HG03521 (cell line): ENCODE data around the gene CCDC70.

Experiments used
- ATAC-seq: cut with Tn5 transposase; IDR thresholded peaks from one replicate; pipeline ENCODE4 v1.9.1; 2021; ENCODE audit warnings: mild to moderate bottlenecking, moderate library complexity; ENCODE audit not compliant: unreplicated experiment

The CCDC70 gene

DNA sequence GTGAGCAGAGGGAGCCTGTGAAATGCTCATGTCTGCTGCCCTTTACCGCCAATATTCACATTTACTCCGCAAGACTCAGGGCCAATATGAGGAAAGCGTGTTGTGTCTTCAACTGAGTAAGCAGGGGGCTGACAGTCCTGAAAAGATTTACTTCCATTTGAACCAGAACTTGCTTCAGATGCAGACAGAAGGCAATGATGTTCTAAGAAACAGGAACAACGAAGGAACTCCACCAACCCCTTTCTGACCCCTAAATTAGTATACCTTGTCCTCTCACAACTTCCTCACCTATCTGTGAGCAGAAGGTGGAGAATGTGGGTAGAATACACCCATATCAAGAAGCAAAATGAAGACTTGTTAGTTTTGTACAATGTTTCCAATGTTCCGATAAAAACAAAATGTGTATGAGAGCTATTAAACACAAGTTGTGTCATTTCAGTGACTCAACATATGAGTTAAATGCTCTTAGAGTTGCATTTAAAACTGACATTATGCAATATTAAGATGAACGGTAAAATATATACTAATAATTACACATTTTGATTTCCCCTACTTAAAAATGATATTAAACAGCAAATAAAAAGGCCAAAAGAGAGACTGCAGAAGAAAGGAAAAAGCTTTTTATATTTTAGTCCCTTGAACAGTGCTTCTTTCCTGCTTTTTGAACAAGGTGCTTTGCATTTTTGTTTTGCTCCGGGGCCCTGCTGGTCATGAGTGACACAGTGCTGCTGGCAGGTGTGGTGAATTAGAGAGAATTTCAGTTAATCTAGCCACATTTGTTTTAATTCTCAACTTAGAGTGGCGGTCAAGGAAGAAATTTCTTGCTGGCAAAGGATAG, 32.8 kb upstream of the CCDC70 start:
- ATAC-seq = no peak

GRCh38 chr13:51829568-51829899, 32.2 kb upstream of the CCDC70 start:
- no peak for ATAC-seq

GRCh38 chr13:51831519-51831918, 30.2 kb upstream of the CCDC70 start:
- no peak for ATAC-seq

GRCh38 chr13:51832471-51833152, 29.2 kb upstream of the CCDC70 start:
- ATAC-seq = peak; percentile 50

DNA sequence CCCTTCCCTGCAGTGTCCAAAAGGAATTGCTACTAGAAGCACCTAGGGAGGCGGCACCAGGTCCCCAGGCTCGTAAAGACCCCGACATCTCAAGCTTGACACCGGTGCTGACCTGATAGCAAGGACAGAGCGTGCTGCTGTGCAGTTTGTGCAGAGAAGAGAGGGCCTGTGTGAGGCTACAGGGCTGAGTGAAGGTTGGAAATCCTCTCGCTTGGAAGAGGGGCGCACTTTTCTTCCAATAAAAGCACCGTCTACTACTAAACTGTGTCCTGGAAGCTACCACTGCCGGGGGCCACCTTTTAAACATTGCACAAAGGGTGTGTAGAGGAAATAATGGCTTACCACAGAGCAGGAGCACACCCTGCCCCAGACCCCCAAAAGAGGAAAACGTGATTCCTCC, 27.8 kb upstream of the CCDC70 start:
- no peak for ATAC-seq

GRCh38 chr13:51834581-51835171, 27.1 kb upstream of the CCDC70 start:
- ATAC-seq = no peak

DNA sequence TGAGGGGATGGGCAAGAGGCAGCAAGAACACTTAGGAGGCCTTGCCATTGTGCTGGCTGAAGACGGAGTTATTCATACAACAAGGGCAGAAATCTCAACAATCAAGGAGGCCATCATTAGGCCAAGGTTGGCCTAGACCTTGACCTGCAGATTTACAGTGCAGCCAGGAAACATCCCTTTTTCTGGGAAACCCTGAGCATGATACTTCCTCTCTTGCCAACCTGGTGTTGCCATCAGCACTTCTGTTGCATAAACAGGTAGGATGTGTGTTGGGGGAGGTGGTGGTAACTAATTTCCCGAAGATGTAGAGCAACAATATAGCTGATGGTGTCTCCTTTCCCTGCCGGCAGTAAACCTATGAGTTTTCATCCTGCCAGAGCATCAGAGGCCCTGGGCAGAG, 24.8 kb upstream of the CCDC70 start:
- ATAC-seq = no peak

DNA sequence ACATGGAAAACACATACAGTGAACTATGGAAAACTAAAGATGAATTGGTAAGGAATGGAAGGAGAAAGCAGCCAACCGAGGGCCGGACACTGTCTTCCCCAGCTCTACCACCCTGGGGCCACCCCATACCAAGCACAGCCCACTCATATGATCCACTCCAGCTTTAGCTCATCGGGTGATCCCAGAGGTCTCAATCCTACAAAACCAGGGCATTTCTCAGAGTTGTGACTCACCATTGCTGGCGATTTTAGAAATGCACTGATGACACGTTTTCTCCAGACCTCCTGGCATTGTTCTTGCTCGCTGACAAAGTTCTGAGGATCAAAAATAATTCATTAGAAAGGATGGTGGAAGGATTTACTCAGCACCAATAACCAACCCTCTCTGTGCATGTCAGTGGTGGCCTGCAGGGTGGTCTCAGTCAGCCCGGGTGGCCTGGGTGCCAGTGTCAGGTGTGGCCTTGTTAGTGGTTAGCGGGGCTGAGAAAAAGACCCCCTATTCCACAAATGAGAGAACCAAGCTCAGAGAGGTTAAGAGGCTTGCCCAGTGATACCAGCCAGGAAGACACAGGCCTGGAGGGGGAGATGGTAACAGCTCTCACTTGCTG, 23.4 kb upstream of the CCDC70 start:
- no peak for ATAC-seq

- no peak for ATAC-seq
These were observed 21.8 kb upstream of the CCDC70 start for GRCh38 chr13:51839711-51840540.

GRCh38 chr13:51840917-51841316, 20.9 kb upstream of the CCDC70 start:
- ATAC-seq = no peak

GRCh38 chr13:51841732-51842131, 20.0 kb upstream of the CCDC70 start:
- ATAC-seq = no peak

- ATAC-seq = no peak
These were observed 18.2 kb upstream of the CCDC70 start for GRCh38 chr13:51843529-51843928.

GRCh38 chr13:51844862-51845573, 16.8 kb upstream of the CCDC70 start, which contains the start of gene TMEM272:
TMEM272 (minus strand) TSS chr13:51845177; CDS start chr13:51838530, 6,647 bp downstream.
- ATAC-seq = no peak

DNA sequence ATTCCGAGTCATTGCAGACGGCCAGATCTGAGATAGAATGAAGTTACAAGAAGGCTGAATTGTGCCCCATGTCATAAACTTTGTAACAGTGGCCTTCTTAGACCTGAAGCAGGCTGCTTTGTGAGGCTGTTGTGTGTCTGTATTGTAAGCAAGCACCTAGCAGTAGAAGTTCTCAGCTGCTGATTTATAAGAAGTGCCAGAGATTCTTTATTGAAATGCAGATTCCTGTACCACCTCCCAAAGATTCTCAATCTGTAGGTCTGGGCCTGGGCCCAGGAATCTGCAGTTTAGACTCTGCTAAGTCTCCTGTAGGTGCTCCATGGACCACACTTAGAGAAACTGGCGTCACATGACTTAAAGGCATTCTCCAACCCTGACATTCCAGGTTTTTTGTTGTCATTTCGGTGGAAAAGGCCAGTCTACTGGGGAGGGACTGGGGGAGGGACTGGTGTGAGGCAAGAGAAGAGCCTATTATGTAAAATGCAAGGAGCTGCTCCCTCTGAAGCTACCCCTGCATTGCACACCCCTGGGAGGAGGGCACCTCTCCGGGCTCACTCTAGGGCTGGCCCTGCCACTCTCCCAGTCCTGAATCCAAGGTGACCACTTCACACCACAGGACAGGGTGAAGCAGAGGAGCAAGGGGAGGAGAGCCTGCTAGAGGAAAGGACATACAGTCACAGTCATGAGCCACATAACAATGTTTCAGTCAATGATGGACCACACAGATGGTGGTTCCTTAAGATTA, 16.0 kb upstream of the CCDC70 start:
- ATAC-seq = no peak

DNA sequence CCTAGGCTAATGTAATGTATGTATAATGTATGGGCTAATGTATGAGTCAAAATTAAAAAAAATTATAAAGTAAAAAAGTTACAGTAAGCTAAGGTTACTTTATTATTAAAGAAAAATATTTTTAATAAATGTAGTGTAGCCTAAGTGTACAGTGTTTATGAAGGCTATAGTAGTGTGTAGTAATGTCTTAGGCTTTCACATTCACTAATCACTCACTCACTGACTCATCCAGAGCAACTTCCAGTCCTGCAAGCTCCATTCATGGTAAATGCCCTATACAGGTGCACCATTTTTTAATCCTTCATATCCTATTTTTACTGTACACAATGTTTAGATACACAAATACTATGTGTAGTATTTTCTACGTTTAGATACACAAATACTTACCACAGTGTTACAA, 15.0 kb upstream of the CCDC70 start:
- no peak for ATAC-seq

DNA sequence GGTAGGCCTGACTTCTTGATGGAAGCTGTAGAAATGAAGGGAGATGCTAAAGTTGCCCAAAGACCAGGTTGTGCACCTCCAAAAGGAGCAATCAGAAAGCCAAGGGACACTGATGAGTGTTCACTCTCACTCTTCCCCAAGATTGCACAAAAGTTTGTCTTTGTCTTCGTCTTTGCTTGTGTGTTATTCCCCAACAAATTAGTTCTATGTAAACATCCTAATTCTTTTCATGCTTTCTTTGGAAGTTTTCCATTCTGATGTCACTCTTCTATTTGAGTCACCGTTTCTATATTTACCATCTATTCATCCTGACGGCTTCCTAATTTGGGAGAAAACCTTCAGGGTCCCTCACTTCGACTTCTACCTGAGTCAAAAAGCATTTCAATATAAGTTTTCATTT, 13.1 kb upstream of the CCDC70 start:
- ATAC-seq = no peak

DNA sequence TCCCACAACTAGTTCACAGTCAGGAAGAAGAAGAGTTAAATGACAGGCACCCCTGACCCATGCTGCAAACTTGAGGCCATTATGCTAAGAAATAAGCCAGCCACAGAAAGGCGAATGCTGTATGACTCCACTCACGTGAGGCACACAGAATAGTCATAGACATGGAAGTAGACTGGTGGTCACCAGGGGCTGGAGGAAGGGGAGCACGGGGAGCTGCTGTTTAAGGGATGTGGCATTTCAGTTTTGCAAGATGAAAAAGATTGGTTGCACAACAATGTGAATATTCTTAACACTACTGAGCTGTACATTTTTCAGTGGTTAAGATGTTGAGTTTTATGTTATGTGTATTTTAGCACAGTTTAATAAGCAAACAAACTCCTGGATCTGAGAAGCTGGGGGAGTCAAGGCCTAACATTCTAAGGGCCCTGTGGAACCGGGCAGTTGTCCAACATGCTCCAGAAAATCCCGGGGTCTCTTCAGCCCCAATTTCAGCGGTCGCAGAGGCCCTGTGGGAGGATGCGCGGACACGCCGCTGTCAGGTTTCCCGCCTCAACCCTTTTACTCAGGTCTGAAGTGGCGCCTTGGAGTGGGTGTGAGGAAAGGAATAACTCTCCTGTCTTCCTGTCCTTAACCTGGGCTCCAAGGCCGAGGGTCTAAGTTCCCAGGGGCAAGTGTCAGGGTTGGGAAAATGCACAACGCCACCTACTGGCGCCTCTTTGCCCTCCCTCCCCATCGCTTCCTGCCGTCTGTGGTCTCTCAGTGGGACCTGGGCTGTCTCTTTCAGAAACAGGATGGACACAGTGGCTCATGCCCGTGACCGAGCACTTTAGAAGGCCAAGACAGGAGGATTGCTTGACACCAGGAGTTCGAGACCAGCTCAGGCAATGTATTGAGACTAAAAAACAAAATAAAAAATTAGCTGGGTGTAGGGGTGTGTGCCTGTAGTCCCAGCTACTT, 12.3 kb upstream of the CCDC70 start:
- ATAC-seq = no peak

- ATAC-seq = no peak
These were observed 5.6 kb upstream of the CCDC70 start for GRCh38 chr13:51856027-51856736.
